Caco-2 (cell line): Measurements from ENCODE around the gene SNAI3. TPM values are rescaled to one million over a fixed set of nuclear protein-coding genes. Genes with fewer than 3 reads are reported as not detected.
A peak's percentile ranks its signal among the peaks of the same experiment; 100 is the strongest.

Source experiments
- BruUV-seq: library from RNA; stranded (reverse); fragments of 400-500 nt; replicated peaks from 2 replicates; lab custom pipeline; 2021; lab: Mats Ljungman, UMichigan
- CTCF ChIA-PET: fragments of 300-600 bp; sonication (Branson Sonifier 250); formaldehyde crosslinking; loops from one replicate; lab custom pipeline; 2022; ENCODE audit warnings: antibody characterized with exemption; lab: Charles Lee
- POLR2A ChIA-PET: fragments of 300-600 bp; sonication (Branson Sonifier 250); formaldehyde crosslinking; loops from one replicate; lab custom pipeline; 2022; ENCODE audit warnings: antibody characterized with exemption; lab: Charles Lee
- DNase-seq, 2 experiments: peaks; one replicate each; pipeline versions ENCODE4 v3.0.0 to v3.0.0-alpha.2; 2020 to 2022
- H3K27me3 ChIP-seq: replicated peaks from 2 replicates; pipeline ENCODE4 v1.6.0; 2011; ENCODE audit warnings: low read length; ENCODE audit not compliant: control insufficient read depth, insufficient read depth
- H3K36me3 ChIP-seq: 2 replicates; pipeline ENCODE4 v1.5.1; 2011; ENCODE audit warnings: low read length; ENCODE audit not compliant: control insufficient read depth, insufficient read depth
- H3K4me1 ChIP-seq: fragments of 250-450 bp; sonication (Bioruptor Pico); 2 replicates; pipeline ENCODE4 v1.5.1; 2020; ENCODE audit warnings: mild to moderate bottlenecking
- H3K4me3 ChIP-seq: 2 replicates; pipeline ENCODE4 v1.5.1; 2011; ENCODE audit warnings: low read depth, mild to moderate bottlenecking, control low read depth, low read length
- H3K9me3 ChIP-seq: fragments of 250-450 bp; sonication (Bioruptor Pico); 2 replicates; pipeline ENCODE4 v1.5.1; 2020; ENCODE audit warnings: mild to moderate bottlenecking, moderate library complexity
- H3K27ac Mint-ChIP-seq: one replicate; pipeline ENCODE4 v1.8.0; 2022; ENCODE audit warnings: mixed read lengths; ENCODE audit not compliant: unreplicated experiment
- H3K27me3 Mint-ChIP-seq: one replicate; pipeline ENCODE4 v1.8.0; 2022; ENCODE audit warnings: mixed read lengths; ENCODE audit not compliant: insufficient read depth, unreplicated experiment
- H3K36me3 Mint-ChIP-seq: one replicate; pipeline ENCODE4 v1.8.0; 2022; ENCODE audit warnings: mild to moderate bottlenecking, mixed read lengths; ENCODE audit not compliant: insufficient read depth, unreplicated experiment
- H3K4me1 Mint-ChIP-seq: one replicate; pipeline ENCODE4 v1.8.0; 2022; ENCODE audit warnings: low read depth, mixed read lengths; ENCODE audit not compliant: unreplicated experiment
- H3K4me3 Mint-ChIP-seq: one replicate; pipeline ENCODE4 v1.8.0; 2022; ENCODE audit warnings: mild to moderate bottlenecking, moderate library complexity, mixed read lengths; ENCODE audit not compliant: unreplicated experiment
- H3K9me3 Mint-ChIP-seq: one replicate; pipeline ENCODE4 v1.8.0; 2022; ENCODE audit warnings: mixed read lengths; ENCODE audit not compliant: unreplicated experiment
- intact Hi-C: fragments of 100-400 bp; cut with micrococcal nuclease; formaldehyde crosslinking; loops from one replicate; pipeline ENCODE4 v1.10.0; 2022; ENCODE audit not compliant: unreplicated experiment
- total RNA-seq: library from RNA; stranded (reverse); gene quantifications from 2 replicates; pipeline ENCODE4 v1.2.3, GENCODE V29; 2022
- TF ChIP-seq, protein P1 (sequence below), 2 experiments: fragments of 200-600 bp in 1 of 2; IDR thresholded peaks; 1 replicate in 1 of 2; 2 replicates in 1 of 2; pipeline versions ENCODE4 v1.5.1 to v1.8.0; 2011 to 2022; ENCODE audit warnings: antibody characterized with exemption in 1 of 2, control low read depth in 1 of 2, inconsistent platforms in 1 of 2, low read depth in 1 of 2, low read length in 1 of 2, mild to moderate bottlenecking in 1 of 2, moderate library complexity in 1 of 2; ENCODE audit not compliant: insufficient read depth in 1 of 2, severe bottlenecking in 1 of 2, unreplicated experiment in 1 of 2

SNAI3 gene
- total RNA-seq, 1 experiment from 2014 or later, result 3.5 TPM

DNA sequence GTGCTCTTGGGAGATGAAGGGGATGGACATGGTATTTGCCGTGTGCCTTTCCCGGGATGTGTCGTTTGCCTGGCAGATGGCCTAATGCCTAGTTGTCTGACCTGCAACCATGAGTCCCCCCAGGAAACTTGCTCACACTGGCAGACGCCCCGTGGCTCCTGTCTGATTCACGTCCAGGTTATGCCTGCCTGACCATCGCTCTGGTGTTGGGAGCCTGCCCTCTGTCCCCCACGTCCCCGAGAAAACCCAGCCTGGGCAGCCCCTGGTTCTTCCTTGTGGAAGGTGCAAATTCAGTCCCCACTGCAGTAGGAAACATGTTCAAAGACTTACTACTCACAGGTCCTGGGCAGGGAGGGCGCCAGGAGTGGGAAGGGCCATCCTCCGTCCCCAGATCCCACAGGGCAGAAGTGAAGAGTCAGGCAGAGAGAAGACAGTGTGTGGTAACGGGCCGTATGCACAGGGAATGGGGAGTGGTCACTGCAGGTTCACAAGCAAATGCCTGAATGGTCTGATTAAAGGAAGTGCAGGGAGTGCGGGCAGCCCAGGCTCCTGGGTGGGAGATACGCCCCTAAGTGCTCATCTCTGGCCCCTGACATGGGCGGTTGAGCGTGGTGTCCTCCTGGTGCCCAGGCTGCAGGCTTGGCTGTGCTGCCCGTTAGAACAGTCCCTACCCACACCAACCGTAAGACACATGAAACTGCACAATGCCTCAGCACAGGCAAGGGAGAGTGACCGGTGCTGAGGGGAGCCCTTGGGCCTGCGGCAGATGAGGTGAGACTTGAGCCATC is 4.2 kb upstream of the SNAI3 start:
- Histone ChIP-seq H3K4me3 (no peak overlapping the region), H3K9me3 (no peaks in the 10 kb centered on the region), H3K36me3 (no peaks in the 10 kb centered on the region), H3K27me3 (no peaks in the 10 kb centered on the region), H3K4me1 (peaks cover 21% of the 10 kb centered on the region)
- ChIA-PET POLR2A (interaction anchor here (0.6 kb wide), 1 partner anchor 994 kb away, joined by 3 read pairs; no protein-coding TSS in a partner anchor), CTCF (no interaction called here)
- BruUV-seq, result no TSS peak
- Mint-ChIP-seq H3K4me1 (peaks cover 13% of the 10 kb centered on the region), H3K9me3 (no peaks in the 10 kb centered on the region), H3K36me3 (peaks cover 9% of the 10 kb centered on the region), H3K27me3 (no peaks in the 10 kb centered on the region), H3K4me3 (no peak overlapping the region), H3K27ac (no peak overlapping the region)
- intact Hi-C loops, result no loop called here
- TF ChIP-seq, protein P1, sequence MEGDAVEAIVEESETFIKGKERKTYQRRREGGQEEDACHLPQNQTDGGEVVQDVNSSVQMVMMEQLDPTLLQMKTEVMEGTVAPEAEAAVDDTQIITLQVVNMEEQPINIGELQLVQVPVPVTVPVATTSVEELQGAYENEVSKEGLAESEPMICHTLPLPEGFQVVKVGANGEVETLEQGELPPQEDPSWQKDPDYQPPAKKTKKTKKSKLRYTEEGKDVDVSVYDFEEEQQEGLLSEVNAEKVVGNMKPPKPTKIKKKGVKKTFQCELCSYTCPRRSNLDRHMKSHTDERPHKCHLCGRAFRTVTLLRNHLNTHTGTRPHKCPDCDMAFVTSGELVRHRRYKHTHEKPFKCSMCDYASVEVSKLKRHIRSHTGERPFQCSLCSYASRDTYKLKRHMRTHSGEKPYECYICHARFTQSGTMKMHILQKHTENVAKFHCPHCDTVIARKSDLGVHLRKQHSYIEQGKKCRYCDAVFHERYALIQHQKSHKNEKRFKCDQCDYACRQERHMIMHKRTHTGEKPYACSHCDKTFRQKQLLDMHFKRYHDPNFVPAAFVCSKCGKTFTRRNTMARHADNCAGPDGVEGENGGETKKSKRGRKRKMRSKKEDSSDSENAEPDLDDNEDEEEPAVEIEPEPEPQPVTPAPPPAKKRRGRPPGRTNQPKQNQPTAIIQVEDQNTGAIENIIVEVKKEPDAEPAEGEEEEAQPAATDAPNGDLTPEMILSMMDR (IDR thresholded peaks at IDR 0.05; ENCODE audit: insufficient read depth in 1 of 2, low read depth in 1 of 2, low read length in 1 of 2, severe bottlenecking in 1 of 2, unreplicated experiment in 1 of 2), result no peak
- DNase-seq, result no peak

DNA sequence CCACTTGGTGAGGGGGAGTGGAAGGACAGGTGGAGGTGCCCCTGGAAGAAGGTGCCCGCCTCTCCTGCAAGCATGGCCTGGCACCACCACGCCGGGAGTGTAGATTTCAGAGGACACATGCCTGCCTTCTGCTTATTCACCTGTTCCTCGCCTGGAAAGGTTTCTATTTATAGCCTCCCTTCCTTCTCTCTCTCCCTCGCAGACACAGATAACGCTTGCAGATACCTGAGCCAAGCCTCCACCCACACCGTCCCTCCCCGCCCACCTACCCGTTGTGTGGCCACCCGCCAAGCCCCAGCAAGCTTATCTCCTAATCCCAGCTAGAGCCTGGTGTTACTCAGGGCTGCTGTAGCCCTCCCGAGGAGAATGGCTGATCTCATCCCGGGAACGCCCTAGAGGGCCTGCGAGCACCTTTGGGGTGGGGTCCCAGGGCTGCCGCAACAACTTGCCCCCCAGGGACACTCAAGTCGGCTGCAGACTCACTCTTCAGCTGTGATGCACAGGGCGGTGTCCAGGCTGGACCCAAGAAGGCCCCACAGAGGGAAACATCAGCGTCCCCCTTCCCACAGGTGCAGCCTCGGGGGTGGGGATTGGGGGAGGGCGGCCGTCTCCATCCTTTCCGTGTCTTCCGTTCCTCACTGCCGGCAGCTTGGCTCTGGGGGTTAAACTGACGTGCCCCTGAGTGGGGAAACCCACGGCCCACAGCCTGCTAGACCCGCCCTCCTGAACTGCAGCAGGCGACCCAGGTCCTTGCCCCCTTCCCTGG is 1.9 kb upstream of the SNAI3 start:
- intact Hi-C loops, result no loop called here
- H3K4me3 ChIP-seq, result peak overlapping the region; percentile 7; the same call in 1 of the 2 replicates
- peaks cover 9% of the 10 kb centered on the region for H3K36me3 Mint-ChIP-seq
- H3K27ac Mint-ChIP-seq, result peak overlapping the region; percentile 37
- no TSS peak for BruUV-seq
- peak; percentile 85 to 88 for DNase-seq
- peaks cover 24% of the 10 kb centered on the region for H3K4me1 ChIP-seq
- no peaks in the 10 kb centered on the region for H3K9me3 Mint-ChIP-seq
- H3K36me3 ChIP-seq, result no peaks in the 10 kb centered on the region
- peak overlapping the region; percentile 78 for H3K4me3 Mint-ChIP-seq
- no peaks in the 10 kb centered on the region for H3K27me3 ChIP-seq
- CTCF ChIA-PET, result interaction anchor here (0.6 to 2.1 kb wide), 7 partner anchors 10 to 528 kb away, joined by 3 to 9 read pairs (median 4); no protein-coding TSS in a partner anchor
- H3K4me1 Mint-ChIP-seq, result peaks cover 13% of the 10 kb centered on the region
- no peaks in the 10 kb centered on the region for H3K27me3 Mint-ChIP-seq
- POLR2A ChIA-PET, result interaction anchor here (0.6 kb wide), 1 partner anchor 82 kb away, joined by 4 read pairs; no protein-coding TSS in a partner anchor
- TF ChIP-seq, protein P1 (IDR thresholded peaks at IDR 0.05; ENCODE audit: insufficient read depth in 1 of 2, low read depth in 1 of 2, low read length in 1 of 2, severe bottlenecking in 1 of 2, unreplicated experiment in 1 of 2), result no peak
- H3K9me3 ChIP-seq, result no peaks in the 10 kb centered on the region

DNA sequence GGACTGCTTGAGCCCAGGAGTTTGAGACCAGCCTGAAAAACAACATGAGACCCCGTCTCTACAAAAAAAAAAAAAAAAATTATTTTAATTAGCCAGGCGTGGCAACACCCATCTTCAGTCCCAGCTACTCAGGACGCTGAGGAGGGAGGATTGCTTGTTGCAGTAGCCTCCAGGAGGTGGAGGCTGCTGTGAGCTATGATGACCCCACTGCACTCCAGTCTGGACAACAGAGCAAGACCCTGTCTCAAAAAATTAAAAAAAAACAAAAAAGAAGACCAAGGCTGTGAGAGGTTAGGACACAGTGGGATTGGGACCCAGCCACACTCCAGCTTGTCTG is 1.3 kb upstream of the SNAI3 start:
- ChIA-PET POLR2A (no interaction called here), CTCF (interaction anchor here (1.0 to 2.1 kb wide), 5 partner anchors 11 to 76 kb away, joined by 3 to 9 read pairs (median 4); no protein-coding TSS in a partner anchor)
- Histone ChIP-seq H3K9me3 (no peaks in the 10 kb centered on the region), H3K36me3 (no peaks in the 10 kb centered on the region), H3K4me3 (no peak overlapping the region), H3K4me1 (peaks cover 24% of the 10 kb centered on the region), H3K27me3 (no peaks in the 10 kb centered on the region)
- DNase-seq, result no peak
- Mint-ChIP-seq H3K4me1 (peaks cover 13% of the 10 kb centered on the region), H3K27ac (peak overlapping the region; percentile 37), H3K9me3 (no peaks in the 10 kb centered on the region), H3K4me3 (peak overlapping the region; percentile 78), H3K27me3 (no peaks in the 10 kb centered on the region), H3K36me3 (peaks cover 9% of the 10 kb centered on the region)
- intact Hi-C loops, result no loop called here
- BruUV-seq, result no TSS peak
- TF ChIP-seq, protein P1 (IDR thresholded peaks at IDR 0.05; ENCODE audit: insufficient read depth in 1 of 2, low read depth in 1 of 2, low read length in 1 of 2, severe bottlenecking in 1 of 2, unreplicated experiment in 1 of 2), result no peak
